ENCODE measurements around the gene PITHD1.

DNA sequence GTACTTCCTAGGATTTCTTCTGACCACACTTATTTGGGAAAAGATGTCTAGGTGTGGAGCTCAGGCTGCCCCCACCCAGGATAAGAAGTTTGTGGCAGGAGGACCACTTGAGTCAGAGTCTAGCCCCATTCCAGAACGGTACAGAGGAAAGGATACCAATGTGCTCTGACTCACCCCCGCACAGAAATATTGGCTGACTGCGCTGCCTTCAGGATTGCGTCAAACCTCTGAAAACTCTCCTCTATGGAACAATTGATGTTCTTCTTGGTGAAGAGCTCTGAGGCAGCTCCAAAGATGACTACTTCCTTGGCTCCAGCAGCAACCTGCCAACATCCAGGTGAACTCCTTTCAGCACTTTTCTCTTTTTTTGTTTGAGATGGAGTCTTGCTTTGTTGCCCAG, 35.8 kb downstream of the PITHD1 start:
- TF ChIP-seq, protein P1, sequence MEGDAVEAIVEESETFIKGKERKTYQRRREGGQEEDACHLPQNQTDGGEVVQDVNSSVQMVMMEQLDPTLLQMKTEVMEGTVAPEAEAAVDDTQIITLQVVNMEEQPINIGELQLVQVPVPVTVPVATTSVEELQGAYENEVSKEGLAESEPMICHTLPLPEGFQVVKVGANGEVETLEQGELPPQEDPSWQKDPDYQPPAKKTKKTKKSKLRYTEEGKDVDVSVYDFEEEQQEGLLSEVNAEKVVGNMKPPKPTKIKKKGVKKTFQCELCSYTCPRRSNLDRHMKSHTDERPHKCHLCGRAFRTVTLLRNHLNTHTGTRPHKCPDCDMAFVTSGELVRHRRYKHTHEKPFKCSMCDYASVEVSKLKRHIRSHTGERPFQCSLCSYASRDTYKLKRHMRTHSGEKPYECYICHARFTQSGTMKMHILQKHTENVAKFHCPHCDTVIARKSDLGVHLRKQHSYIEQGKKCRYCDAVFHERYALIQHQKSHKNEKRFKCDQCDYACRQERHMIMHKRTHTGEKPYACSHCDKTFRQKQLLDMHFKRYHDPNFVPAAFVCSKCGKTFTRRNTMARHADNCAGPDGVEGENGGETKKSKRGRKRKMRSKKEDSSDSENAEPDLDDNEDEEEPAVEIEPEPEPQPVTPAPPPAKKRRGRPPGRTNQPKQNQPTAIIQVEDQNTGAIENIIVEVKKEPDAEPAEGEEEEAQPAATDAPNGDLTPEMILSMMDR (IDR thresholded peaks at IDR 0.05; ENCODE audit: low read depth, low read length) = no peak
- TF ChIP-seq EZH2phosphoT487 (IDR thresholded peaks at IDR 0.05; ENCODE audit: low read depth) = no peak
